GM23338 (cell line): ENCODE results near the gene TNS3.

Source experiments
- CREB1 ChIP-seq: fragments of 250-450 bp; sonication (Bioruptor Pico); IDR thresholded peaks from 2 replicates; pipeline ENCODE4 v1.5.0; 2020; ENCODE audit warnings: low read depth, mild to moderate bottlenecking, moderate library complexity
- CTCF ChIP-seq, 2 experiments: fragments of 200-600 bp in 1 of 2; sonication (generic) in 1 of 2; conservative IDR thresholded peaks; 2 replicates each; pipeline versions ENCODE4 v1.5.1 to v1.6.1; 2016 to 2017; ENCODE audit warnings: antibody characterized with exemption in 2 of 2, low read depth in 2 of 2, mild to moderate bottlenecking in 2 of 2, moderate library complexity in 1 of 2
- EZH2 ChIP-seq: fragments of 200-600 bp; sonication (generic); IDR thresholded peaks from one replicate; pipeline ENCODE4 v1.8.0; 2017; ENCODE audit warnings: antibody characterized with exemption, mild to moderate bottlenecking, low read depth; ENCODE audit not compliant: unreplicated experiment
- JUNB ChIP-seq: IDR thresholded peaks from one replicate; pipeline ENCODE4 v1.6.1; 2016; ENCODE audit warnings: antibody characterized with exemption; ENCODE audit not compliant: unreplicated experiment
- POLR2AphosphoS5 ChIP-seq: IDR thresholded peaks from 2 replicates; pipeline ENCODE4 v1.6.1; 2016; ENCODE audit warnings: antibody characterized with exemption, low read depth
- REST ChIP-seq: IDR thresholded peaks from one replicate; pipeline ENCODE4 v1.6.1; 2018; ENCODE audit warnings: antibody characterized with exemption; ENCODE audit not compliant: unreplicated experiment
- STAT1 ChIP-seq: IDR thresholded peaks from one replicate; pipeline ENCODE4 v1.6.1; 2016; ENCODE audit warnings: antibody characterized with exemption; ENCODE audit not compliant: unreplicated experiment

GRCh38 chr7:47577321-47577919, 4.5 kb downstream of the TNS3 start:
- TF ChIP-seq CTCF (conservative IDR thresholded peaks at IDR 0.05; ENCODE audit: low read depth in 2 of 2) (no peak), EZH2 (no peak), JUNB (no peak), REST (no peak), POLR2AphosphoS5 (no peak), STAT1 (no peak), CREB1 (CRISPR knock-in tag) (no peak)
